ENCODE data around the gene INSYN2B. TPM values are rescaled to one million over a fixed set of nuclear protein-coding genes. Genes with fewer than 3 reads are reported as not detected.

The INSYN2B gene
- total RNA-seq, 1 donor from 2014 or later, result 0.12 TPM

DNA sequence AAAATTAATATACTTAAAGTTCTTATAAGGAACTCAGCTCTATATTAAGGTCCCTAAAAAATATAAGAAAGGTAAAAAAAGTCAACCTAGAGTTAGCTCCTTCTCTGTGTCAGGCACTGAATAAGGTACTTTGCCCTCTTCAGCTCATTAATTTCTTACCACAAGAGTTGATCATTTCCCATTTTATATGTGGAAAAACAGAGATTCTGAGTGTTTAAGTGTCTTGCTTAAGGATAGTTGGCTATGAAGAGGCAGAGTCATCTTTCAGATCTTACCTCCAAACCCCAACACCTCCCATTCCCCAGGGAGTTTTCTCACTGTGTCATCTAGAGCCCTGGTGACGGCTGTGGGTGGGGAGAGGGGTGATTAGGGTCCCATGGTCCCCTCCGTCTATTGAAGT is 40.6 kb downstream of the INSYN2B start:
- H3K4me1 Mint-ChIP-seq (ENCODE audit: low read depth), result no peaks in the 10 kb centered on the region
- H3K4me3 Mint-ChIP-seq (ENCODE audit: low read depth), result no peak overlapping the region
- no peak overlapping the region for H3K27ac Mint-ChIP-seq
- no peaks in the 10 kb centered on the region for H3K9me3 Mint-ChIP-seq (ENCODE audit: low read depth)
- peaks cover 20% of the 10 kb centered on the region for H3K27me3 Mint-ChIP-seq
- no peaks in the 10 kb centered on the region for H3K36me3 Mint-ChIP-seq (ENCODE audit: insufficient read depth)
- DNase-seq (ENCODE audit: low spot score, unreplicated experiment), result no peak
- TF ChIP-seq, protein P1, sequence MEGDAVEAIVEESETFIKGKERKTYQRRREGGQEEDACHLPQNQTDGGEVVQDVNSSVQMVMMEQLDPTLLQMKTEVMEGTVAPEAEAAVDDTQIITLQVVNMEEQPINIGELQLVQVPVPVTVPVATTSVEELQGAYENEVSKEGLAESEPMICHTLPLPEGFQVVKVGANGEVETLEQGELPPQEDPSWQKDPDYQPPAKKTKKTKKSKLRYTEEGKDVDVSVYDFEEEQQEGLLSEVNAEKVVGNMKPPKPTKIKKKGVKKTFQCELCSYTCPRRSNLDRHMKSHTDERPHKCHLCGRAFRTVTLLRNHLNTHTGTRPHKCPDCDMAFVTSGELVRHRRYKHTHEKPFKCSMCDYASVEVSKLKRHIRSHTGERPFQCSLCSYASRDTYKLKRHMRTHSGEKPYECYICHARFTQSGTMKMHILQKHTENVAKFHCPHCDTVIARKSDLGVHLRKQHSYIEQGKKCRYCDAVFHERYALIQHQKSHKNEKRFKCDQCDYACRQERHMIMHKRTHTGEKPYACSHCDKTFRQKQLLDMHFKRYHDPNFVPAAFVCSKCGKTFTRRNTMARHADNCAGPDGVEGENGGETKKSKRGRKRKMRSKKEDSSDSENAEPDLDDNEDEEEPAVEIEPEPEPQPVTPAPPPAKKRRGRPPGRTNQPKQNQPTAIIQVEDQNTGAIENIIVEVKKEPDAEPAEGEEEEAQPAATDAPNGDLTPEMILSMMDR (IDR thresholded peaks at IDR 0.05; ENCODE audit: unreplicated experiment), result no peak

DNA sequence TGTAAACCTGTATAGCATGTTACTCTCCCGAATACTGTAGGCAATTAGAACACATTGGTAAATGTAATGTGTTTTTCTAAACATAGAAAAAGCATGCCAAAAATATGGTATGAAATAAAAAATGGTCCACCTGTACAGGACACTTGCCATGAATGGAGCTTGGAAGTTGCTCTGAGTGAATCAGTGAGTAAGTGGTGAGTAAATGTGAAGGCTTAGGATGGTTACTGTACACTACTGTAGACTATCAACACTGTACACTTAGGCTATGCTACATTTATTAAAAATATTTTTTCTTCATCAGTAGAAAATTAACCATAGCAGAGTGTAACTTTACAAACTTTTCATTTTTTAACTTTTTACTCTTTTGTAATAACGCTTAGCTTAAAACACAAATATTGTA is 41.9 kb downstream of the INSYN2B start:
- Mint-ChIP-seq H3K36me3 (ENCODE audit: insufficient read depth) (no peaks in the 10 kb centered on the region), H3K4me1 (ENCODE audit: low read depth) (no peaks in the 10 kb centered on the region), H3K27me3 (peaks cover 21% of the 10 kb centered on the region), H3K9me3 (ENCODE audit: low read depth) (no peaks in the 10 kb centered on the region), H3K4me3 (ENCODE audit: low read depth) (no peak overlapping the region), H3K27ac (no peak overlapping the region)
- TF ChIP-seq, protein P1 (IDR thresholded peaks at IDR 0.05; ENCODE audit: unreplicated experiment), result no peak
- no peak for DNase-seq (ENCODE audit: low spot score, unreplicated experiment)

DNA sequence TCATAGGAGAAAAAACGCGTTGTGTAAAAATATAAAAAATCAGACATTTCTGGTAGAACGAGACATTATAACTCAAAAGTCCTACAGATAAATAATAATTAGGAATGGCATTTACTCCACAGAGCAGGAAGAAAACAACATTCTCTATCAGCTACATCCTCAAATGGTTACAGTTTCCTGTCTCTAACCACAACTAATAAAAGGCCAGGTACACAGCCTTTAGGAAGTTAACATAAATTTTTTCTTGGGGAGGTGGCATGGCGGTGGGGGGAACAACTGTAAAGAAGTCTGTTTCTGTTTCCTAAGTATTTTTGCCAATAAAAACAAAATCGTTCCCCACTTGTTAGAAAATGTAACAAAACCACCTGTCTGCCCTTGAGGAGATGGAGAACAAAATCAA is 44.5 kb downstream of the INSYN2B start:
- no peaks in the 10 kb centered on the region for H3K4me1 Mint-ChIP-seq (ENCODE audit: low read depth)
- no peak overlapping the region for H3K27ac Mint-ChIP-seq
- no peaks in the 10 kb centered on the region for H3K9me3 Mint-ChIP-seq (ENCODE audit: low read depth)
- H3K4me3 Mint-ChIP-seq (ENCODE audit: low read depth), result no peak overlapping the region
- H3K27me3 Mint-ChIP-seq, result peaks cover 28% of the 10 kb centered on the region
- no peak for DNase-seq (ENCODE audit: low spot score, unreplicated experiment)
- TF ChIP-seq, protein P1 (IDR thresholded peaks at IDR 0.05; ENCODE audit: unreplicated experiment), result no peak
- no peaks in the 10 kb centered on the region for H3K36me3 Mint-ChIP-seq (ENCODE audit: insufficient read depth)

DNA sequence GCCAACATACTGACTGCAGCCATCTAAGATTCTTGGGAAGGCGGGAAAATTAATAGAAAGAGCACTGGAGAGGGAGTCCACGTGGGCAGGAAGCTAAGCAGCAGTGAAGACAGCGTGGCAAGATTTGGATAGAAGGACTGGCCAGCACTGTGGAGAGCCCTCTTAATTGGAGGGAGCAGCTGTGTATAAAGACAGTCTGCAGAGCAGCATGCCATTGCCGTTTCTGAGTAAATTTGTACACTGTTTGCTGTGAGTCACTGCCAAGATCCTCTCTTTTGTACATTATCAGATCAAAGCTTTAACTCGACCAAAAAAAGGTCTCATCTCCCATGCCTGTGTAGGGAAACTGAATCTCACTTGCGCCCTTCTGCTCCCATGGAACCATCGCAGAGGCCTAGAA is 45.3 kb downstream of the INSYN2B start:
- Mint-ChIP-seq H3K27me3 (peaks cover 30% of the 10 kb centered on the region), H3K4me1 (ENCODE audit: low read depth) (no peaks in the 10 kb centered on the region), H3K4me3 (ENCODE audit: low read depth) (no peak overlapping the region), H3K27ac (no peak overlapping the region), H3K36me3 (ENCODE audit: insufficient read depth) (no peaks in the 10 kb centered on the region), H3K9me3 (ENCODE audit: low read depth) (no peaks in the 10 kb centered on the region)
- no peak for DNase-seq (ENCODE audit: low spot score, unreplicated experiment)
- TF ChIP-seq, protein P1 (IDR thresholded peaks at IDR 0.05; ENCODE audit: unreplicated experiment), result no peak

DNA sequence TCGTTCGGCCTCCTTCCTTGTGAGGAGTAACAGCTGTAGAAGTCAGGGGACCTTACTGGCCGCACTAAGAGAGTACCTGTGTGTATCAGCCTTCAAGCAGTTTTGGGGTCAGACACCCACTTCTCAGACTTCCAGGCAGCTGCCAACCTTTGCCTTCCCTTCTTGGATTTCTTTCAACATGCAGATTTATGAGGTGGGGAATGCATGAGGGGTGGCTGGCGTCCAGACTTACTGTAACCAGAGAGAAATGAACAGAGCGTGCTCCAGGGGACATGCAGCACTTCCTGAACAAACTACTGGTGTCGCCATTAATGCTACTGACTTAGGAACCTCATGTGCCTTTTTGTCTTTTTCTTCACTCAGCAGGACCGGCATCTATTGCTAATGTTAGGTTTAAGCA is 46.7 kb downstream of the INSYN2B start:
- no peaks in the 10 kb centered on the region for H3K4me1 Mint-ChIP-seq (ENCODE audit: low read depth)
- H3K4me3 Mint-ChIP-seq (ENCODE audit: low read depth), result no peak overlapping the region
- TF ChIP-seq, protein P1 (IDR thresholded peaks at IDR 0.05; ENCODE audit: unreplicated experiment), result no peak
- H3K27ac Mint-ChIP-seq, result no peak overlapping the region
- H3K9me3 Mint-ChIP-seq (ENCODE audit: low read depth), result no peaks in the 10 kb centered on the region
- H3K27me3 Mint-ChIP-seq, result peaks cover 30% of the 10 kb centered on the region
- DNase-seq (ENCODE audit: low spot score, unreplicated experiment), result no peak
- no peaks in the 10 kb centered on the region for H3K36me3 Mint-ChIP-seq (ENCODE audit: insufficient read depth)

Data from progenitor cell of endocrine pancreas (in vitro differentiated cells).